Liver (tissue), 9 donors: ENCODE results near the gene PDZD2. TPM values are rescaled to one million over a fixed set of nuclear protein-coding genes. Genes with fewer than 3 reads are reported as not detected.

Experiments used
- DNase-seq: peaks from one replicate; pipeline ENCODE4 v3.0.0-alpha.2; 2017; ENCODE audit warnings: low spot score
- H3K27ac ChIP-seq, 2 donors: one replicate each; pipeline ENCODE4 v1.7.0; 2013; ENCODE audit warnings: inconsistent platforms in 2 of 2, low read length in 2 of 2, control low read depth in 1 of 2, low read depth in 1 of 2, mild to moderate bottlenecking in 1 of 2
- H3K27me3 ChIP-seq, 4 donors: one replicate each; pipeline versions ENCODE4 v1.6.1 to v1.7.0; 2013; ENCODE audit warnings: low read length in 3 of 4, inconsistent platforms in 1 of 4, mild to moderate bottlenecking in 1 of 4, moderate library complexity in 1 of 4; ENCODE audit not compliant: control insufficient read depth in 4 of 4, insufficient read depth in 4 of 4
- H3K36me3 ChIP-seq, 4 donors: one replicate each; pipeline versions ENCODE4 v1.6.1 to v1.7.0; 2013; ENCODE audit warnings: low read length in 3 of 4, mild to moderate bottlenecking in 3 of 4, low read depth in 1 of 4, moderate library complexity in 1 of 4; ENCODE audit not compliant: control insufficient read depth in 4 of 4, insufficient read depth in 3 of 4
- H3K4me1 ChIP-seq, 4 donors: one replicate each; pipeline versions ENCODE4 v1.6.1 to v1.7.0; 2013; ENCODE audit warnings: low read length in 3 of 4, mild to moderate bottlenecking in 3 of 4, moderate library complexity in 1 of 4; ENCODE audit not compliant: control insufficient read depth in 4 of 4, insufficient read depth in 4 of 4
- H3K4me3 ChIP-seq, 3 donors: one replicate each; pipeline versions ENCODE4 v1.6.1 to v1.7.0; 2013; ENCODE audit warnings: low read length in 3 of 3, control low read depth in 1 of 3, low read depth in 1 of 3, mild to moderate bottlenecking in 1 of 3
- H3K9ac ChIP-seq, 2 donors: one replicate each; pipeline ENCODE4 v1.7.0; 2013; ENCODE audit warnings: low read length in 2 of 2, mild to moderate bottlenecking in 2 of 2, moderate library complexity in 2 of 2, control low read depth in 1 of 2, low read depth in 1 of 2
- H3K9me3 ChIP-seq, 4 donors: one replicate each; pipeline versions ENCODE4 v1.6.1 to v1.7.0; 2013; ENCODE audit warnings: low read length in 3 of 4; ENCODE audit not compliant: control insufficient read depth in 4 of 4
- EGR1 ChIP-seq, 2 donors: IDR thresholded peaks; 2 replicates each; pipeline ENCODE4 v1.6.1; 2016 to 2018; ENCODE audit warnings: antibody characterized with exemption in 2 of 2, low read depth in 2 of 2
- FOXA1 ChIP-seq: IDR thresholded peaks from 2 replicates; pipeline ENCODE4 v1.6.1; 2016; ENCODE audit warnings: antibody characterized with exemption
- FOXA2 ChIP-seq: IDR thresholded peaks from 2 replicates; pipeline ENCODE4 v1.6.1; 2016; ENCODE audit warnings: antibody characterized with exemption
- GABPA ChIP-seq, 2 donors: IDR thresholded peaks in 1 of 2; conservative IDR thresholded peaks in 1 of 2; 2 replicates each; pipeline ENCODE4 v1.6.1; 2016; ENCODE audit warnings: antibody characterized with exemption in 2 of 2, mild to moderate bottlenecking in 1 of 2, moderate library complexity in 1 of 2
- HNF4A ChIP-seq, 2 donors: conservative IDR thresholded peaks; 2 replicates each; pipeline ENCODE4 v1.6.1; 2016; ENCODE audit warnings: antibody characterized with exemption in 2 of 2, mild to moderate bottlenecking in 2 of 2
- HNF4G ChIP-seq: IDR thresholded peaks from 2 replicates; pipeline ENCODE4 v1.6.1; 2016; ENCODE audit warnings: antibody characterized with exemption
- JUND ChIP-seq, 2 donors: IDR thresholded peaks; 2 replicates each; pipeline ENCODE4 v1.6.1; 2016; ENCODE audit warnings: antibody characterized with exemption in 2 of 2
- NR2F2 ChIP-seq: IDR thresholded peaks from 2 replicates; pipeline ENCODE4 v1.6.1; 2016; ENCODE audit warnings: antibody characterized with exemption
- RAD21 ChIP-seq, 2 donors: IDR thresholded peaks; 2 replicates each; pipeline ENCODE4 v1.6.1; 2016; ENCODE audit warnings: antibody characterized with exemption in 2 of 2, mild to moderate bottlenecking in 2 of 2
- RXRA ChIP-seq, 2 donors: IDR thresholded peaks; 2 replicates each; pipeline ENCODE4 v1.6.1; 2017 to 2018; ENCODE audit warnings: antibody characterized with exemption in 2 of 2, mild to moderate bottlenecking in 1 of 2
- SP1 ChIP-seq: IDR thresholded peaks from 2 replicates; pipeline ENCODE4 v1.6.1; 2018; ENCODE audit warnings: antibody characterized with exemption, mild to moderate bottlenecking
- TAF1 ChIP-seq: conservative IDR thresholded peaks from 2 replicates; pipeline ENCODE4 v1.6.1; 2016; ENCODE audit warnings: antibody characterized with exemption, mild to moderate bottlenecking
- YY1 ChIP-seq: IDR thresholded peaks from 2 replicates; pipeline ENCODE4 v1.6.1; 2016; ENCODE audit warnings: antibody characterized with exemption, mild to moderate bottlenecking
- WGBS: extraction: QIAGEN DNeasy Blood & Tissue Kit; methylation state at CpG from one replicate; pipeline ENCODE4 v1.1.7; 2013; 5-methylcytosine and 5-hydroxymethylcytosine counted together
- polyA plus RNA-seq, 2 donors: library from polyadenylated mRNA; stranded (reverse) in 1 of 2; unstranded in 1 of 2; fragments of 200-250 nt in 1 of 2; fragments of >200 nt in 1 of 2; fragmentation: Nextera tagmentation in 1 of 2; extraction: Ambion mirVana in 1 of 2; gene quantifications; one replicate each; pipeline versions ENCODE4 v1.2.1 to v1.2.3, GENCODE V29; 2013 to 2015
- total RNA-seq, 2 donors: library from RNA; depleted of rRNA; stranded (reverse); fragments of >200 nt; gene quantifications; one replicate each; pipeline ENCODE4 v1.2.3, GENCODE V29; 2014
- TF ChIP-seq, protein P1 (sequence below): fragments of 150-350 bp; IDR thresholded peaks from 2 replicates; pipeline ENCODE4 v1.5.1; 2017; ENCODE audit warnings: improper control_type of control experiment, low read depth, low read length; ENCODE audit not compliant: missing input control
- TF ChIP-seq, protein P2 (sequence below): IDR thresholded peaks from 2 replicates; pipeline ENCODE4 v1.6.1; 2016; ENCODE audit warnings: antibody characterized with exemption
- TF ChIP-seq, protein P3 (sequence below): IDR thresholded peaks from 2 replicates; pipeline ENCODE4 v1.6.1; 2016; ENCODE audit warnings: antibody characterized with exemption
- TF ChIP-seq, protein P4 (sequence below): IDR thresholded peaks from 2 replicates; pipeline ENCODE4 v1.6.1; 2016; ENCODE audit warnings: antibody characterized with exemption, mild to moderate bottlenecking
- TF ChIP-seq, protein P5 (sequence below): IDR thresholded peaks from 2 replicates; pipeline ENCODE4 v1.6.1; 2016; ENCODE audit warnings: antibody characterized with exemption
- donor health status: healthy.
- donor health status: healthy.
- donor health status: healthy.
- donor health status: healthy.
- donor health status: healthy.

Gene PDZD2
- total and polyA plus RNA-seq, 4 donors, result 0.27 to 1.1 (median 0.54) TPM

DNA sequence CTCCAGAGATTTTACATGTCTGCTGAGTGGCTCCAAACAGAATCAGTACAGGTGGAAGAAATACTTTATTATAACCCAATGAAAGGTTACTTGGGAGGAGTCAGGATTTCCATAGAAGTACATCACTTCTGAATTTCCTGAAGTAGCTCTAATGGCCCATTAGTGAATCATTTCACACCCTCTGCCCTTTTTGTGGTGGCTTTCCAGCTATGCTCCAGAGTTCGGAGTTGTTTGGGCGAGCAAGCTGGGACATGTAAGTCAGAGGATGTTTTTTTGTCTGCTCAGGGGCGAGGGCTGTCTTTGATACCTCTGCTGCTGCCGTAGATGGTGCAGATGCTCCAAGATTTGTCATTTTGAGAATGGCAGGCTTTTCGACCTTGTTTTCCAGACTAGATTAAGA is 309.1 kb downstream of the PDZD2 start:
- H3K9me3 ChIP-seq, result no peaks in the 10 kb centered on the region
- no peaks in the 10 kb centered on the region for H3K27me3 ChIP-seq
- H3K4me1 ChIP-seq, result no peaks in the 10 kb centered on the region
- 75% methylated on average over 5 of the region's 5 CpGs for WGBS
- no peaks in the 10 kb centered on the region for H3K36me3 ChIP-seq
- no peak for DNase-seq
- TF ChIP-seq, protein P1, sequence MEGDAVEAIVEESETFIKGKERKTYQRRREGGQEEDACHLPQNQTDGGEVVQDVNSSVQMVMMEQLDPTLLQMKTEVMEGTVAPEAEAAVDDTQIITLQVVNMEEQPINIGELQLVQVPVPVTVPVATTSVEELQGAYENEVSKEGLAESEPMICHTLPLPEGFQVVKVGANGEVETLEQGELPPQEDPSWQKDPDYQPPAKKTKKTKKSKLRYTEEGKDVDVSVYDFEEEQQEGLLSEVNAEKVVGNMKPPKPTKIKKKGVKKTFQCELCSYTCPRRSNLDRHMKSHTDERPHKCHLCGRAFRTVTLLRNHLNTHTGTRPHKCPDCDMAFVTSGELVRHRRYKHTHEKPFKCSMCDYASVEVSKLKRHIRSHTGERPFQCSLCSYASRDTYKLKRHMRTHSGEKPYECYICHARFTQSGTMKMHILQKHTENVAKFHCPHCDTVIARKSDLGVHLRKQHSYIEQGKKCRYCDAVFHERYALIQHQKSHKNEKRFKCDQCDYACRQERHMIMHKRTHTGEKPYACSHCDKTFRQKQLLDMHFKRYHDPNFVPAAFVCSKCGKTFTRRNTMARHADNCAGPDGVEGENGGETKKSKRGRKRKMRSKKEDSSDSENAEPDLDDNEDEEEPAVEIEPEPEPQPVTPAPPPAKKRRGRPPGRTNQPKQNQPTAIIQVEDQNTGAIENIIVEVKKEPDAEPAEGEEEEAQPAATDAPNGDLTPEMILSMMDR, result no peak
- TF ChIP-seq HNF4G (no peak), GABPA (IDR thresholded peaks at IDR 0.05 in 1 of 2, conservative IDR thresholded peaks at IDR 0.05 in 1 of 2) (no peak), TAF1 (no peak), FOXA1 (no peak), YY1 (no peak), SP1 (no peak), FOXA2 (no peak), JUND (IDR thresholded peaks at IDR 0.05) (no peak), NR2F2 (no peak), RXRA (IDR thresholded peaks at IDR 0.05) (no peak)
- TF ChIP-seq, protein P2, sequence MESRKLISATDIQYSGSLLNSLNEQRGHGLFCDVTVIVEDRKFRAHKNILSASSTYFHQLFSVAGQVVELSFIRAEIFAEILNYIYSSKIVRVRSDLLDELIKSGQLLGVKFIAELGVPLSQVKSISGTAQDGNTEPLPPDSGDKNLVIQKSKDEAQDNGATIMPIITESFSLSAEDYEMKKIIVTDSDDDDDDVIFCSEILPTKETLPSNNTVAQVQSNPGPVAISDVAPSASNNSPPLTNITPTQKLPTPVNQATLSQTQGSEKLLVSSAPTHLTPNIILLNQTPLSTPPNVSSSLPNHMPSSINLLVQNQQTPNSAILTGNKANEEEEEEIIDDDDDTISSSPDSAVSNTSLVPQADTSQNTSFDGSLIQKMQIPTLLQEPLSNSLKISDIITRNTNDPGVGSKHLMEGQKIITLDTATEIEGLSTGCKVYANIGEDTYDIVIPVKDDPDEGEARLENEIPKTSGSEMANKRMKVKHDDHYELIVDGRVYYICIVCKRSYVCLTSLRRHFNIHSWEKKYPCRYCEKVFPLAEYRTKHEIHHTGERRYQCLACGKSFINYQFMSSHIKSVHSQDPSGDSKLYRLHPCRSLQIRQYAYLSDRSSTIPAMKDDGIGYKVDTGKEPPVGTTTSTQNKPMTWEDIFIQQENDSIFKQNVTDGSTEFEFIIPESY, result no peak
- TF ChIP-seq, protein P3, sequence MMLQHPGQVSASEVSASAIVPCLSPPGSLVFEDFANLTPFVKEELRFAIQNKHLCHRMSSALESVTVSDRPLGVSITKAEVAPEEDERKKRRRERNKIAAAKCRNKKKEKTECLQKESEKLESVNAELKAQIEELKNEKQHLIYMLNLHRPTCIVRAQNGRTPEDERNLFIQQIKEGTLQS, result no peak
- TF ChIP-seq, protein P4, sequence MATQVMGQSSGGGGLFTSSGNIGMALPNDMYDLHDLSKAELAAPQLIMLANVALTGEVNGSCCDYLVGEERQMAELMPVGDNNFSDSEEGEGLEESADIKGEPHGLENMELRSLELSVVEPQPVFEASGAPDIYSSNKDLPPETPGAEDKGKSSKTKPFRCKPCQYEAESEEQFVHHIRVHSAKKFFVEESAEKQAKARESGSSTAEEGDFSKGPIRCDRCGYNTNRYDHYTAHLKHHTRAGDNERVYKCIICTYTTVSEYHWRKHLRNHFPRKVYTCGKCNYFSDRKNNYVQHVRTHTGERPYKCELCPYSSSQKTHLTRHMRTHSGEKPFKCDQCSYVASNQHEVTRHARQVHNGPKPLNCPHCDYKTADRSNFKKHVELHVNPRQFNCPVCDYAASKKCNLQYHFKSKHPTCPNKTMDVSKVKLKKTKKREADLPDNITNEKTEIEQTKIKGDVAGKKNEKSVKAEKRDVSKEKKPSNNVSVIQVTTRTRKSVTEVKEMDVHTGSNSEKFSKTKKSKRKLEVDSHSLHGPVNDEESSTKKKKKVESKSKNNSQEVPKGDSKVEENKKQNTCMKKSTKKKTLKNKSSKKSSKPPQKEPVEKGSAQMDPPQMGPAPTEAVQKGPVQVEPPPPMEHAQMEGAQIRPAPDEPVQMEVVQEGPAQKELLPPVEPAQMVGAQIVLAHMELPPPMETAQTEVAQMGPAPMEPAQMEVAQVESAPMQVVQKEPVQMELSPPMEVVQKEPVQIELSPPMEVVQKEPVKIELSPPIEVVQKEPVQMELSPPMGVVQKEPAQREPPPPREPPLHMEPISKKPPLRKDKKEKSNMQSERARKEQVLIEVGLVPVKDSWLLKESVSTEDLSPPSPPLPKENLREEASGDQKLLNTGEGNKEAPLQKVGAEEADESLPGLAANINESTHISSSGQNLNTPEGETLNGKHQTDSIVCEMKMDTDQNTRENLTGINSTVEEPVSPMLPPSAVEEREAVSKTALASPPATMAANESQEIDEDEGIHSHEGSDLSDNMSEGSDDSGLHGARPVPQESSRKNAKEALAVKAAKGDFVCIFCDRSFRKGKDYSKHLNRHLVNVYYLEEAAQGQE, result no peak
- TF ChIP-seq, protein P5, sequence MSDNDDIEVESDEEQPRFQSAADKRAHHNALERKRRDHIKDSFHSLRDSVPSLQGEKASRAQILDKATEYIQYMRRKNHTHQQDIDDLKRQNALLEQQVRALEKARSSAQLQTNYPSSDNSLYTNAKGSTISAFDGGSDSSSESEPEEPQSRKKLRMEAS, result no peak
- no peak overlapping the region for H3K4me3 ChIP-seq
- no peak overlapping the region for H3K9ac ChIP-seq
- H3K27ac ChIP-seq, result no peak overlapping the region

DNA sequence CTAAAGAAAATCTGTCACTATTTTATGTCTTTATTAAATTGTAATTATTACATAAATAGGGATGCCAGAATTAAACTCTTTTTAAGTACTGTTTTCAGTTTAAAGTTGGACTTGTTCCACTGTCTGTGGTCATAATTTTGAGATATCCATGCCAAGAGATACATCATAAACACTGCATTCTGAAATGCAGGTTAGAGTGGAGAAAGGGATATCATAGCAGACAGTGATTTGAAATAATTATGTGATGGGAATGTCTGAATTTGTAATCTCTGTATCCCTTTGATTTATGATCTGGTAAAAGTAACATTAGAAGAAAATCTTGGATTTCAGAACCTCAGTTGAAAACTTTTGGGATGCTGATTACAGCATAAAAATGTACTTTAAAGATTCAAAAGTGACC is 313.1 kb downstream of the PDZD2 start:
- no peak overlapping the region for H3K9ac ChIP-seq
- no peak for DNase-seq
- no peak overlapping the region for H3K4me3 ChIP-seq
- H3K9me3 ChIP-seq, result no peaks in the 10 kb centered on the region
- H3K4me1 ChIP-seq, result no peaks in the 10 kb centered on the region
- H3K36me3 ChIP-seq, result no peaks in the 10 kb centered on the region
- no peaks in the 10 kb centered on the region for H3K27me3 ChIP-seq
- no peak overlapping the region for H3K27ac ChIP-seq
- TF ChIP-seq YY1 (no peak), RAD21 (IDR thresholded peaks at IDR 0.05) (no peak), EGR1 (IDR thresholded peaks at IDR 0.05; ENCODE audit: low read depth in 2 of 2) (no peak), JUND (IDR thresholded peaks at IDR 0.05) (no peak), FOXA1 (no peak), HNF4A (conservative IDR thresholded peaks at IDR 0.05) (no peak), RXRA (IDR thresholded peaks at IDR 0.05) (no peak), FOXA2 (no peak), SP1 (no peak), NR2F2 (no peak), TAF1 (no peak), HNF4G (no peak)
- TF ChIP-seq, protein P4, result no peak
- TF ChIP-seq, protein P5, result no peak
- TF ChIP-seq, protein P2, result no peak
